Panc1 (cell line): ENCODE results near the gene SMC5. TPM values are rescaled to one million over a fixed set of nuclear protein-coding genes. Genes with fewer than 3 reads are reported as not detected.
A peak's percentile ranks its signal among the peaks of the same experiment; 100 is the strongest.

Experiments used
- ATAC-seq: fragments of 200-7000 bp; cut with Tn5 transposase; 2 replicates; pipeline ENCODE4 v1.9.1; 2020; ENCODE audit warnings: mild to moderate bottlenecking, moderate library complexity
- BruUV-seq: library from RNA; stranded (reverse); fragments of 400-500 nt; replicated peaks from 2 replicates; lab custom pipeline; 2021; lab: Mats Ljungman, UMichigan
- CTCF ChIA-PET: fragments of 300-600 bp; sonication (Branson Sonifier 250); formaldehyde crosslinking; loops from one replicate; lab custom pipeline; 2022; ENCODE audit warnings: antibody characterized with exemption; lab: Charles Lee
- POLR2A ChIA-PET: fragments of 300-600 bp; sonication (Branson Sonifier 250); formaldehyde crosslinking; loops from one replicate; lab custom pipeline; 2022; ENCODE audit warnings: antibody characterized with exemption; lab: Charles Lee
- DNase-seq: peaks from one replicate; pipeline ENCODE4 v3.0.0-alpha.2; 2010; ENCODE audit warnings: low read depth, low spot score
- H3K27ac ChIP-seq: 2 replicates; pipeline ENCODE4 v1.5.1; 2011; ENCODE audit warnings: mild to moderate bottlenecking, low read length, inconsistent platforms
- H3K27me3 ChIP-seq: fragments of 200-500 bp; sonication (Bioruptor generic); 2 replicates; pipeline ENCODE4 v1.6.0; 2014; ENCODE audit warnings: low read length, inconsistent platforms; ENCODE audit not compliant: control insufficient read depth, insufficient read depth
- H3K36me3 ChIP-seq: fragments of 200-500 bp; sonication (Bioruptor generic); 2 replicates; pipeline ENCODE4 v1.5.1; 2014; ENCODE audit warnings: inconsistent platforms, mild to moderate bottlenecking, low read length, moderate library complexity; ENCODE audit not compliant: control insufficient read depth, insufficient read depth
- H3K4me1 ChIP-seq: 2 replicates; pipeline ENCODE4 v1.5.1; 2011; ENCODE audit warnings: inconsistent platforms, mild to moderate bottlenecking, low read length, moderate library complexity; ENCODE audit not compliant: control insufficient read depth, insufficient read depth
- H3K4me3 ChIP-seq, 2 experiments: 2 replicates each; pipeline ENCODE4 v1.5.1; 2011 to 2012; ENCODE audit warnings: low read depth in 2 of 2, low read length in 2 of 2, mild to moderate bottlenecking in 2 of 2, inconsistent platforms in 1 of 2, moderate library complexity in 1 of 2
- H3K9me3 ChIP-seq: fragments of 200-500 bp; sonication (Bioruptor generic); 2 replicates; pipeline ENCODE4 v1.5.1; 2014; ENCODE audit warnings: low read depth, mild to moderate bottlenecking, inconsistent platforms, low read length, moderate library complexity; ENCODE audit not compliant: control insufficient read depth, insufficient read depth
- CTCF ChIP-seq: fragments of 450-650 bp; IDR thresholded peaks from 2 replicates; pipeline ENCODE4 v1.5.1; 2017; ENCODE audit warnings: mild to moderate bottlenecking
- POLR2AphosphoS5 ChIP-seq: IDR thresholded peaks from 2 replicates; pipeline ENCODE4 v1.6.1; 2012; ENCODE audit warnings: mild to moderate bottlenecking, low read depth, low read length, moderate library complexity
- REST ChIP-seq, 2 experiments: IDR thresholded peaks; 2 replicates each; pipeline ENCODE4 v1.6.1; 2011 to 2012; ENCODE audit warnings: low read depth in 2 of 2, control low read depth in 1 of 2, low read length in 1 of 2, mild to moderate bottlenecking in 1 of 2, moderate library complexity in 1 of 2; ENCODE audit not compliant: insufficient read depth in 1 of 2
- SIN3A ChIP-seq: IDR thresholded peaks from 2 replicates; pipeline ENCODE4 v1.6.1; 2012; ENCODE audit warnings: low read depth, mild to moderate bottlenecking, low read length, moderate library complexity, borderline replicate concordance; ENCODE audit not compliant: insufficient read depth
- TCF7L2 ChIP-seq: IDR thresholded peaks from 2 replicates; pipeline ENCODE4 v1.6.1; 2011; ENCODE audit warnings: mild to moderate bottlenecking, low read depth, low read length, inconsistent platforms
- in situ Hi-C: cut with HindIII; loops from 2 replicates; pipeline ENCODE4 v1.10.0; 2016; ENCODE audit warnings: low sequenced_read_pairs, low pct_unique_long_range_greater_than_20kb
- intact Hi-C: fragments of 100-400 bp; cut with micrococcal nuclease; formaldehyde crosslinking; loops from one replicate; pipeline ENCODE4 v1.10.0; 2022; ENCODE audit not compliant: unreplicated experiment
- total RNA-seq: library from RNA; stranded (reverse); gene quantifications from one replicate; pipeline ENCODE4 v1.2.1, GENCODE V29; 2021; ENCODE audit not compliant: unreplicated experiment

Gene SMC5
- total RNA-seq, 1 experiment from 2014 or later = 12.9 TPM

- CTCF ChIA-PET = no interaction called here
- no peak for DNase-seq
Observed at GRCh38 chr9:70315389-70315788, 56.6 kb downstream of the SMC5 start.

GRCh38 chr9:70318002-70318401 lies 59.2 kb downstream of the SMC5 start:
- ChIA-PET CTCF (interaction anchor here (0.7 kb wide), 1 partner anchor 895 kb away, joined by 3 read pairs; no protein-coding TSS in a partner anchor), POLR2A (interaction anchor here (0.6 kb wide), 1 partner anchor 19 kb away, joined by 3 read pairs; no protein-coding TSS in a partner anchor)
- Histone ChIP-seq H3K9me3 (no peaks in the 10 kb centered on the region), H3K4me1 (no peaks in the 10 kb centered on the region), H3K36me3 (peaks cover 21% of the 10 kb centered on the region), H3K27ac (no peak overlapping the region), H3K4me3 (no peak overlapping the region), H3K27me3 (no peaks in the 10 kb centered on the region)
- no peak for ATAC-seq
- no peak for DNase-seq
- peak; percentile 12; the same call in 1 of the 2 replicates for TF ChIP-seq CTCF
- no peak for TF ChIP-seq REST (IDR thresholded peaks at IDR 0.05; ENCODE audit: insufficient read depth in 1 of 2, low read depth in 2 of 2, low read length in 1 of 2)
- BruUV-seq = no TSS peak
- intact Hi-C loops (no loop called here), in situ Hi-C loops (no loop called here)

More at GRCh38 chr9:70315389-70315788, 56.6 kb downstream of the SMC5 start:
- Histone ChIP-seq H3K4me1 (no peaks in the 10 kb centered on the region), H3K9me3 (no peaks in the 10 kb centered on the region), H3K36me3 (peaks cover 21% of the 10 kb centered on the region), H3K27me3 (no peaks in the 10 kb centered on the region), H3K27ac (no peak overlapping the region), H3K4me3 (no peak overlapping the region)
- in situ Hi-C loops = no loop called here
- intact Hi-C loops = no loop called here
- TF ChIP-seq REST (IDR thresholded peaks at IDR 0.05; ENCODE audit: insufficient read depth in 1 of 2, low read depth in 2 of 2, low read length in 1 of 2) = no peak
- no peak for TF ChIP-seq CTCF
- no peak for TF ChIP-seq SIN3A
- no peak for TF ChIP-seq POLR2AphosphoS5
- no peak for TF ChIP-seq TCF7L2
- no peak for ATAC-seq
- no TSS peak for BruUV-seq
- POLR2A ChIA-PET = no interaction called here
